Lower leg skin (tissue), 4 donors: ENCODE data around the gene KRTAP12-4. TPM values are rescaled to one million over a fixed set of nuclear protein-coding genes. Genes with fewer than 3 reads are reported as not detected.

Experiments used
- DNase-seq, 2 donors: peaks; one replicate each; pipeline ENCODE4 v3.0.0-alpha.2; 2019; ENCODE audit warnings: low spot score in 2 of 2
- H3K4me3 ChIP-seq: fragments of 200-600 bp; sonication (generic); 2 replicates; pipeline ENCODE4 v1.5.1; 2017; ENCODE audit warnings: mild to moderate bottlenecking, low read depth; ENCODE audit not compliant: poor library complexity, severe bottlenecking
- CTCF ChIP-seq, 3 donors: fragments of 450-650 bp; IDR thresholded peaks; one replicate each; pipeline ENCODE4 v1.5.1; 2016; ENCODE audit warnings: antibody characterized with exemption in 3 of 3, mild to moderate bottlenecking in 3 of 3, moderate library complexity in 2 of 3
- POLR2A ChIP-seq, 2 donors: fragments of 450-650 bp; IDR thresholded peaks; one replicate each; pipeline ENCODE4 v1.6.1; 2016 to 2017; ENCODE audit warnings: antibody characterized with exemption in 2 of 2, mild to moderate bottlenecking in 1 of 2, moderate library complexity in 1 of 2
- WGBS, 2 donors: methylation state at CpG; one replicate each; pipeline ENCODE4 v1.1.5; 2018; 5-methylcytosine and 5-hydroxymethylcytosine counted together
- intact Hi-C: fragments of 100-400 bp; cut with DNase I; formaldehyde crosslinking; loops from one replicate; pipeline ENCODE4 v1.15.0; 2023; ENCODE audit warnings: low total_unique reads
- total RNA-seq, 4 donors: library from RNA; depleted of rRNA; stranded (reverse); fragments of >200 nt; gene quantifications; one replicate each; pipeline ENCODE4 v1.1.0, GENCODE V29; 2016

KRTAP12-4 gene
- total RNA-seq, 4 donors from 2014 or later, result not detected

- no peak overlapping the region for H3K4me3 ChIP-seq
- DNase-seq, result no peak
- no peak for TF ChIP-seq CTCF (IDR thresholded peaks at IDR 0.05)
- no peak for TF ChIP-seq POLR2A (IDR thresholded peaks at IDR 0.05)
- intact Hi-C loops, result no loop called here
Observed at GRCh38 chr21:44609193-44609592, 45.3 kb downstream of the KRTAP12-4 start.

- TF ChIP-seq POLR2A (IDR thresholded peaks at IDR 0.05) (no peak), CTCF (IDR thresholded peaks at IDR 0.05) (no peak)
- intact Hi-C loops, result no loop called here
- H3K4me3 ChIP-seq, result no peak overlapping the region
- DNase-seq, result no peak
- WGBS, 2 donors, result 76 to 82% methylated on average over 4 of the region's 4 CpGs
Observed at GRCh38 chr21:44606495-44606894, 48.0 kb downstream of the KRTAP12-4 start.

Other genes starting within 250 kb of the KRTAP12-4 start
- 1 to 10 TPM; 2.9 to 5.8 (median 3.2) TPM for gene LRRC3, start 199.1 kb downstream of the KRTAP12-4 start, total RNA-seq
- 1 to 10 TPM in 1 of 4 donors, not detected in 3; 3.0 TPM for gene KRTAP10-1, start 114.5 kb downstream of the KRTAP12-4 start, total RNA-seq
- 1 to 10 TPM in 1 of 4 donors, not detected in 3; 9.3 TPM for gene KRTAP10-2, start 103.2 kb downstream of the KRTAP12-4 start, total RNA-seq
- gene KRTAP10-3, start 95.9 kb downstream of the KRTAP12-4 start, total RNA-seq, result 1 to 10 TPM in 1 of 4 donors, not detected in 3; 4.8 TPM
- gene KRTAP10-4, start 80.9 kb downstream of the KRTAP12-4 start, total RNA-seq, result 1 to 10 TPM in 1 of 4 donors, not detected in 3; 6.3 TPM
- gene KRTAP10-5, start 74.1 kb downstream of the KRTAP12-4 start, total RNA-seq, result 1 to 10 TPM in 1 of 4 donors, not detected in 3; 6.1 TPM
- gene KRTAP10-6, start 62.2 kb downstream of the KRTAP12-4 start, total RNA-seq, result 1 to 10 TPM in 1 of 4 donors, not detected in 3; 1.3 TPM
- gene KRTAP10-7, start 54.1 kb downstream of the KRTAP12-4 start, total RNA-seq, result 10 to 100 TPM in 1 of 4 donors, 1 to 10 TPM in 1, not detected in 2; 2.4 to 11.0 TPM
- 1 to 10 TPM in 1 of 4 donors, not detected in 3; 4.6 TPM for gene KRTAP10-8, start 42.6 kb downstream of the KRTAP12-4 start, total RNA-seq
- 1 to 10 TPM in 1 of 4 donors, not detected in 3; 4.7 TPM for gene KRTAP10-9, start 27.6 kb downstream of the KRTAP12-4 start, total RNA-seq
- 1 to 10 TPM in 1 of 4 donors, not detected in 3; 5.3 TPM for gene KRTAP10-10, start 17.3 kb downstream of the KRTAP12-4 start, total RNA-seq
- 1 to 10 TPM in 1 of 4 donors, not detected in 3; 6.5 TPM for gene KRTAP10-11, start 8.2 kb downstream of the KRTAP12-4 start, total RNA-seq
- 10 to 100 TPM in 1 of 4 donors, not detected in 3; 13.2 TPM for gene KRTAP12-3, start 3.3 kb upstream of the KRTAP12-4 start, total RNA-seq
- gene KRTAP12-2, start 12.3 kb upstream of the KRTAP12-4 start, total RNA-seq, result 10 to 100 TPM in 1 of 4 donors, not detected in 3; 17.5 TPM
- gene KRTAP12-1, start 27.5 kb upstream of the KRTAP12-4 start, total RNA-seq, result 10 to 100 TPM in 1 of 4 donors, not detected in 3; 12.3 TPM
- 1 to 10 TPM in 1 of 4 donors, not detected in 3; 2.1 TPM for gene KRTAP10-12, start 42.5 kb upstream of the KRTAP12-4 start, total RNA-seq
- under 1 TPM in 1 of 4 donors, not detected in 3; 0.06 TPM for gene TSPEAR, start 56.9 kb upstream of the KRTAP12-4 start, total RNA-seq
- 10 to 100 TPM; 37.2 to 61.8 (median 49.8) TPM for gene UBE2G2, start 147.2 kb upstream of the KRTAP12-4 start, total RNA-seq
- gene SUMO3, start 163.4 kb upstream of the KRTAP12-4 start, total RNA-seq, result 10 to 100 TPM; 35.6 to 52.6 (median 42.5) TPM
- gene PTTG1IP, start 219.0 kb upstream of the KRTAP12-4 start, total RNA-seq, result 100 to 1,000 TPM; 110 to 193 (median 133) TPM